GM23338 (cell line): ENCODE data around the gene CECR2.

Experiments used
- CREB1 ChIP-seq: fragments of 250-450 bp; sonication (Bioruptor Pico); IDR thresholded peaks from 2 replicates; pipeline ENCODE4 v1.5.0; 2020; ENCODE audit warnings: low read depth, mild to moderate bottlenecking, moderate library complexity
- CTCF ChIP-seq, 2 experiments: fragments of 200-600 bp in 1 of 2; sonication (generic) in 1 of 2; conservative IDR thresholded peaks; 2 replicates each; pipeline versions ENCODE4 v1.5.1 to v1.6.1; 2016 to 2017; ENCODE audit warnings: antibody characterized with exemption in 2 of 2, low read depth in 2 of 2, mild to moderate bottlenecking in 2 of 2, moderate library complexity in 1 of 2
- EZH2 ChIP-seq: fragments of 200-600 bp; sonication (generic); IDR thresholded peaks from one replicate; pipeline ENCODE4 v1.8.0; 2017; ENCODE audit warnings: antibody characterized with exemption, mild to moderate bottlenecking, low read depth; ENCODE audit not compliant: unreplicated experiment
- EZH2phosphoT487 ChIP-seq: fragments of 200-600 bp; sonication (generic); IDR thresholded peaks from one replicate; pipeline ENCODE4 v1.8.1; 2018; ENCODE audit warnings: antibody characterized with exemption; ENCODE audit not compliant: unreplicated experiment
- NANOG ChIP-seq: IDR thresholded peaks from 2 replicates; pipeline ENCODE4 v1.6.1; 2016; ENCODE audit warnings: antibody characterized with exemption, borderline replicate concordance
- POLR2AphosphoS5 ChIP-seq: IDR thresholded peaks from 2 replicates; pipeline ENCODE4 v1.6.1; 2016; ENCODE audit warnings: antibody characterized with exemption, low read depth
- ZNF331 ChIP-seq: fragments of 250-450 bp; sonication (Bioruptor Pico); IDR thresholded peaks from 2 replicates; pipeline ENCODE4 v1.5.0; 2020; ENCODE audit warnings: low read depth, mild to moderate bottlenecking, moderate library complexity

DNA sequence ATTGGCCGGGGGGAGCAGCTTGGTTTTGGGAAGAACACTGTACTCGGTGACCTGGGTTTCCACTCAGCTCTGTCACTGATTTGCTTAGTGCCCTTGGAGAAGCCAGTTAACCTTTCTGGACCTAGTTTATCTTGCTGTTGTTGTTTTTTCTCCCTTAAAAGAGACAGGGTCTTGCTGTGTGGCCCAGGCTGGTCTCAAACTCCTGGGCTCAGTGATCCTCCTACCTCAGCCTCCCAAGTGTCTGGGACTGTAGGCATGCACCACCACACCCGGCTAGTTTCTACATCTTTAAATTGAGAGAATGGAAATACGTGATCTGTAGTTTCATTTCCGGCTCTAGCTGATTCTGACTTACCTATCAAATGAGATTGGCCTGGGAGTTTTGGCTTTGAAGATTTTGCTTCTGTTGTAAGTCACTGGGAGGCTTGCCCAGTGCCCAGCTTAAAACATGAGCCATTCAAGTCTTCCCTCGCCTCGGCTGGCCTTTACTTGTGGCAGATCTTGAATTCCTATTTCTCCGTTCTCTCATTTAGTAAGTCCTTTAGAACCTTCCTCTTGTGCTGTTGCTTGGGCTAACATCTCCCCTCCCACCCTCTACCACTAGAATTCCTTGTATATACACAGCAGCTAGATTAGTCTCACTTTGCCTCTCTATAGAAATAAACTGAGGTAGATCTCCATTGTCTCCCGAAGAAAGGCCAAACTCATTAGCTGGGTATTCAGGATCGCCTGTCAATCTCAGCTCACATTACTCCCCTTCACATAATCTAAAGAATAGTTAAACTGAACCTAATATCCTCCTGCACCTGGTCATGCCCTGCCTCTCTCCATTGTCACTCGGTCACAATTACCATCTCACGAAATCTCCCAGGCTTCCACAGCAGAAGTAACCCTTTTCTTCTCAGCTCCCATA is 106.3 kb downstream of the CECR2 start:
- TF ChIP-seq CREB1 (no peak), CTCF (conservative IDR thresholded peaks at IDR 0.05; ENCODE audit: low read depth in 2 of 2) (no peak), ZNF331 (CRISPR knock-in tag) (no peak), EZH2 (no peak), EZH2phosphoT487 (no peak), POLR2AphosphoS5 (no peak), NANOG (no peak)
